GM18870 (cell line): ENCODE data around the gene INPP4B.
"Not testable (repeated sequence)": the region's sequence is repeated elsewhere in the genome, so short reads cannot be mapped to it uniquely, and the experiment has no call there.

Experiments
- ATAC-seq: cut with Tn5 transposase; IDR thresholded peaks from one replicate; pipeline ENCODE4 v1.9.1; 2021; ENCODE audit warnings: moderate library complexity; ENCODE audit not compliant: unreplicated experiment

Gene INPP4B

GRCh38 chr4:142101401-142101800 lies 744.7 kb downstream of the INPP4B start:
- no peak for ATAC-seq

DNA sequence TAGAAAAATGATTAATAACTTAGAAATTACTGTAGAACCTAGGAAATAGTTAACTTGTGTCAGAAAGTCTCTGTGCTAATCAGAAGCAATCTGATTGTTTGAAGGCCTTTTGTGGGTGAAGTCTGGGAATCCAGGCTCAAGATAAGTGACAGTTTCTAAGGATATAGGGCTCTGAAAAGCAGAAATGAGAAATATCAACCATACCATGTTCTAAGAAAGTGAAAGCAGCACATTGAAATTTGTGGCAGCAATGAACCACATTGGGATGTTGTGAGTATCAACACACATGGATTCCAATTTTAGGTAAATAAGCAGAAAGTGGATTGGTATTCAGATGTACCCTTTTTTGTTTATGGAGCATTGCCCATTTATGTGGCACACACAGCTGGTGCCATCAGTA lies 745.2 kb downstream of the INPP4B start:
- no peak for ATAC-seq

GRCh38 chr4:142098900-142099545 lies 747.1 kb downstream of the INPP4B start:
- ATAC-seq: no peak

DNA sequence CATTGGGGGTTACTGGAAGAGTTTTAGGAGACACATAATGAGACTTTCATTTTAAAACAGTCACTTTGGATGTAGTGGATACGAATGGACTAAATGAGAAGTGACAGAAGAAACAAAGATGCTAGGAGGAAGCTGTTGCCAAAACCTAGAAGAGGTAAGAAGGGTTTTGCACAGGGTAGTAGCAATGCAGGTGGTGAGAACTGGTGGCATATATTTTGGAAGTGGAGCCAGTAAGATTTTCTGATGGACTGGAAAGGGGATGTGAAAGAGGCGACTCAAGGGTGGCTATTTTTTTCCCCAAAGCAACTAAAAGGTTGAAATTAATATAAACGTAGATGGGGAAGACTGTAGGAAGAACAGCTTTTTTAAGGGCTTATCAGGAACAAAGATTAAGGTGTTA lies 747.7 kb downstream of the INPP4B start:
- ATAC-seq: no peak

GRCh38 chr4:142097015-142097414 lies 749.1 kb downstream of the INPP4B start:
- ATAC-seq: no peak

DNA sequence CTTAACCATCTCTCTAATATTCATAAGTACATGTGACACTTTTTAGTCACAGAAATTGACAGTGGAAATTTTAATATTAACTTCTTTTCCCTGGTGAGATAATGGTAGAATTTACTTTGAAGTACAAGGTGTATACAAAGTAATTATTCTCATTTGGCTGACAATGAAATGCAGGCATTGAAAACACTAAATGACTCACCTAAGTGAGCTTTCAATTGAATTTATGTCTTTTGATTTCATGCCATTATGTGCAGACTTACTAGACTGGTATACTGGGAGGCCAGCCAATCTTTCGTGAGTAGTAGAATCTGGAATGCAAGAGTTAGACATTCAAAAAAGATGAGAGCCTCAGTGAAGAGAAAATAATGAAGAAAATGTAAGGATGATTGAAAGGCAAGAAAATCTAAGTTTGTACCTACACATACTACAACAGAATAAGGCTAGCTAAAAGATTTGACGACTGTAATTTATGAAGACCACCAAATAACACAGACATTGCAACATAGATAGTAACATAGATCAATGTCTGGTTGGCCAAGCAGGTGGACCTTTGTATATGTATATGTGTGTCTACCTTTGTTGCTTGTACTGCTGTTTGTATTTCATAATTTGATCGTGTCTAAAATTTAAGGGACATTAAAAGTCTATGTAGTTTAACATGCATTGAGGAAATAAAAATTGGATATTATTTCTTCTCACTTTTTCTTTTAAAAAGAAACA lies 750.1 kb downstream of the INPP4B start:
- no peak for ATAC-seq

- no peak for ATAC-seq
Measured at GRCh38 chr4:142092941-142093340, 753.2 kb downstream of the INPP4B start.

- ATAC-seq: no peak
Measured at GRCh38 chr4:142091691-142092182, 754.4 kb downstream of the INPP4B start.

GRCh38 chr4:142091085-142091513 lies 755.0 kb downstream of the INPP4B start:
- no peak for ATAC-seq

GRCh38 chr4:142088906-142089305 lies 757.2 kb downstream of the INPP4B start:
- ATAC-seq: no peak

DNA sequence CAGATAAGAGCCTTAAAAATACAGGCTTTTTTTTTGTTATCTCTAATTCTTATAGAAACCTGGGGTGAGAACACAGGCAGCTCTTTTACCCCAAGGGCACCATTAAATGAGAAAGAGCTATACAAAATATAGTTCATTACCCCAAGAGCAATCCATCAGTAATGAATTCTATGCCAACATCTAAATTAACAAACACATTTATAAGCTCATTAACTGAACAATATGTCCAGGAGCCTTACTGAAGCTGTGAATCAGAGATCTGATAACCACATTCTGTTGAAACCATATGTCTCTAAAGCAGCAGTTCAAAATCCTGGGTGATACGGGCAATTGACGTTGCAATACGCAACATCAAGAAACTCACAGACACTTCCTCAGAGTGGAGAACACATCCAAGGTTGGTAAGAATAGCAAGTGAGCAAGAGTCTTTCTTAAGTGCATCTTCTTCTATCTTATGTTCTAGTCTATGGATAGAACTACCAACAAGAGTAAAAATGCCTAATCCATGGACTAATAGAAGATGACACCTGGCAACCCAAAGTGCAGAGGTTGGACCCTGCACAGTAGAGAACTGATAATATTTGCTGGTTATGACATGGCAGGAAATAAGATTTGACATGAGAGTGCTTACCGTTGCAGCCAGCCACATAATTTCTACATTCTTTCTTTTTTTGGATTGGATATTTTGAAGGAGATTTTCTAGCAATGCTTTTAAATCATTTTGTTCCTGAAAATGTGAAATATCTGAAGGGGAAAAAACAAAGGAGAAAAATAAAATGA lies 760.4 kb downstream of the INPP4B start:
- ATAC-seq: no peak

- no peak for ATAC-seq
Measured at GRCh38 chr4:142083264-142083663, 762.8 kb downstream of the INPP4B start.

GRCh38 chr4:142081025-142081424 lies 765.1 kb downstream of the INPP4B start:
- no peak for ATAC-seq

DNA sequence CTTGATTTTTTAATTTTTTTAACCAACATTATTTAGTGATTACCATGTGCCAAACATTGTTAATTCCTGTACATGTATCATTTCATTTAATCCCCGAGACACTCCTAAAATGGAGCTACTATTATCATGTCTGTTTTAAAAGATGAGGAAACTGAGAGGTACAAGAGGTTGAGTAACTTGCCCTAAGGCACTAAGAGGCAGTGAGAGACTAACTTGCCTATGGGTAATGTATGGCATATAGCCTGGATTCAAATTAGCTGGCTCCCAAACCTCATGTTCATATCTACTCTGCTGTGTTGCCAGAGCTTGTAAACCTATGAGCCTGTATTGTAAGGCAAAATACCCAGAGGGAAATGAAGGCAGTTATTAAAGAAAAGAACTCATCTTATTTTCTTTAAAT lies 766.1 kb downstream of the INPP4B start:
- no peak for ATAC-seq

- no peak for ATAC-seq
Measured at GRCh38 chr4:142077048-142077447, 769.1 kb downstream of the INPP4B start.

GRCh38 chr4:142068304-142068703 lies 777.8 kb downstream of the INPP4B start:
- not testable (repeated sequence) for ATAC-seq

DNA sequence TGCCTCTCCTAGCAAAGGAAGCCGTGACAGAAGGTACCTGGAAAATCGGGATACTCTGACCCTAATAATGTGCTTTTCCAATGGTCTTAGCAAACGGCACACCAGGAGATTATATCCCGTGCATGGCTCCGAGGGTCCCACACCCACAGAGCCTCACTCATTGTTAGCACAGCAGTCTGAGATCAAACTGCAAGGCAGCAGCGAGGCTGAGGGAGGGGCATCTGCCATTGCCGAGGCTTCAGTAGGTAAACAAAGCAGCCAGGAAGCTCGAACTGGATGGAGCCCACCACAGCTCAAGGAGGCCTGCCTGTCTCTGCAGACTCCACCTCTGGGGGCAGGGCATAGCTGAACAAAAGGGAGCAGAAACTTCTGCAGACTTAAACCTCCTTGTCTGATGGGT lies 779.5 kb downstream of the INPP4B start:
- not testable (repeated sequence) for ATAC-seq

DNA sequence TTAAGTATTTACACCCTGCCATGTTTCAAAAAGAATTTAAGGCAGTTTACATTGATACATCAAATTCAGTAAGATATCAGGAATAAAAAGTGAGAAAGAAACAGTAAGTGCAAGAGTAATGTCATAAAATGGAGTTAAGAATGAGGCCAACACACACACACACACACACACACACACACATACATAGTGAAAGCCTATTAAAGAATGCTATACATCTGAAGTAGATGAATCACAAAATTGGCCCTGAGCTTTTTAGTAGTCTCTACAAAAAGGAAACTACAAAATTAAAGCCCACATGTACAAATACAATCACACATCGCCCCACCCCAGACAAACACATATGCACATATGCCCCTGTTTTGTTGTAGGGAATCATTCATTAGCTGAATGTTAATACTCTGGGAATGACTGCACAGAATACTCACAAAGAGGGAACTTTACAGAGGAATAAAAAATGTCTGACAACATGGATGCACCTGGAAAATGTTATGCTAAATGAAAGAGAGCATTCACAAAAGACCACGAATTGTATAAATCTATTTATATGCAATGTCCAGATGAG lies 780.9 kb downstream of the INPP4B start:
- no peak for ATAC-seq

DNA sequence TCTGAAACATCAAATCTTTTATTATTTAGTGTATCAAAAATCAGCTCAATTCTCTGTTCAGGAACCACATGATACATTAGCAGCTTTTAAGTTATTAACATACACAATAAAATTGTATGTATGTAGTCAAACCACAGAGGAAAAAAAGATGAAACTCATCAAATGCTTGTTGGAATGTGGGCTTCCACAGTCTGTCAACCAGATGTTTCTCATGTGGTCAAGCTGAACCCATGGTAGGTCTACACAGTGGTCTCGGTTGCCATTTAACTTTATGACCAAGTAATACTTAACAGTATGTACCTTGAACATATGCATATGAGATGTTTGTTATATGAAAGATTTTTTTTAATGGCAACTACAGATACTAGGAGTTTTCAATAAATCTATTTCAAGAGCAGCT lies 781.9 kb downstream of the INPP4B start:
- no peak for ATAC-seq

- no peak for ATAC-seq
Measured at GRCh38 chr4:142045996-142046395, 800.1 kb downstream of the INPP4B start.

DNA sequence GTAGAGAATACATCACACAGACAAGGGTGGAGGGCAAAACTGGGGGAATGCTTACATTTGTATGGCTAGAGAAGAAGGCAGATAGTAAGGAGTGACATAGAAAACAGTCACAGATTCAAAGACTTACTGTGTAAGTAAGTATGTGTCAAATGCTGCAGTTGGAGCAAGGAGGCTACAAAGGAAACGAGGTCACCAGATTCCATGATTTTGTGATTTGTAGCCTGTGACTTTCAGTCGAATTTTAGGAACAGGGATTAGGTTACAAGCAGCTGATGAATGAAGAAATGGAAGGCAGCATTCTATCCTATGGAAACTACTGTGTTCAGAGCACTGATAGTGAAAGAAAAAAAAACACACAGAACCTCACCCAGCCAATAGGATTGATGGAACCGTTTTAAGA lies 801.8 kb downstream of the INPP4B start:
- ATAC-seq: no peak
